Astrocyte (in vitro differentiated cells and primary cell): ENCODE data around the gene CMIP. TPM values are rescaled to one million over a fixed set of nuclear protein-coding genes. Genes with fewer than 3 reads are reported as not detected.
A peak's percentile ranks its signal among the peaks of the same experiment; 100 is the strongest.

Experiments used
- DNase-seq: peaks from one replicate; pipeline ENCODE4 v3.0.0-alpha.2; 2010; ENCODE audit warnings: low read depth
- FAIRE-seq: peaks from 2 replicates; lab custom pipeline; 2011; peaks lifted over from hg19 to GRCh38; lab: Jason Lieb, UNC
- H2AFZ ChIP-seq: 2 replicates; pipeline ENCODE4 v1.6.0; 2012; ENCODE audit warnings: low read depth, low read length, inconsistent platforms
- H3K27ac ChIP-seq: 2 replicates; pipeline ENCODE4 v1.5.1; 2011; ENCODE audit warnings: low read depth, low read length, inconsistent platforms
- H3K27me3 ChIP-seq: 2 replicates; pipeline ENCODE4 v1.6.0; 2011; ENCODE audit warnings: low read length, inconsistent platforms; ENCODE audit not compliant: insufficient read depth
- H3K36me3 ChIP-seq: 2 replicates; pipeline ENCODE4 v1.5.1; 2011; ENCODE audit warnings: low read length, inconsistent platforms; ENCODE audit not compliant: insufficient read depth
- H3K4me1 ChIP-seq: 2 replicates; pipeline ENCODE4 v1.5.1; 2011; ENCODE audit warnings: low read length, inconsistent platforms; ENCODE audit not compliant: insufficient read depth
- H3K4me2 ChIP-seq: 2 replicates; pipeline ENCODE4 v1.6.0; 2012; ENCODE audit warnings: low read length, inconsistent platforms
- H3K4me3 ChIP-seq: 2 replicates; pipeline ENCODE4 v1.5.1; 2011; ENCODE audit warnings: low read depth, mild to moderate bottlenecking, low read length, inconsistent platforms; ENCODE audit not compliant: insufficient read depth
- H3K79me2 ChIP-seq: 2 replicates; pipeline ENCODE4 v1.6.0; 2012; ENCODE audit warnings: mild to moderate bottlenecking, low read length, inconsistent platforms; ENCODE audit not compliant: insufficient read depth
- H3K9ac ChIP-seq: 2 replicates; pipeline ENCODE4 v1.6.0; 2012; ENCODE audit warnings: mild to moderate bottlenecking, low read length, inconsistent platforms
- H3K9me3 ChIP-seq: 2 replicates; pipeline ENCODE4 v1.5.1; 2012; ENCODE audit warnings: low read depth, mild to moderate bottlenecking, low read length, inconsistent platforms; ENCODE audit not compliant: insufficient read depth
- H4K20me1 ChIP-seq: 2 replicates; pipeline ENCODE4 v1.6.0; 2012; ENCODE audit warnings: low read length, inconsistent platforms; ENCODE audit not compliant: insufficient read depth
- H3K27ac Mint-ChIP-seq: one replicate; pipeline ENCODE4 v1.8.0; 2021; ENCODE audit warnings: mild to moderate bottlenecking, mixed read lengths; ENCODE audit not compliant: unreplicated experiment
- H3K27me3 Mint-ChIP-seq: one replicate; pipeline ENCODE4 v1.8.0; 2021; ENCODE audit warnings: low read depth, mixed read lengths; ENCODE audit not compliant: unreplicated experiment
- H3K36me3 Mint-ChIP-seq: one replicate; pipeline ENCODE4 v1.8.0; 2021; ENCODE audit warnings: low read depth, mixed read lengths; ENCODE audit not compliant: unreplicated experiment
- H3K4me1 Mint-ChIP-seq: one replicate; pipeline ENCODE4 v1.8.0; 2021; ENCODE audit warnings: low read depth, mixed read lengths; ENCODE audit not compliant: unreplicated experiment
- H3K4me3 Mint-ChIP-seq: one replicate; pipeline ENCODE4 v1.8.0; 2021; ENCODE audit warnings: mild to moderate bottlenecking, moderate library complexity, mixed read lengths; ENCODE audit not compliant: unreplicated experiment
- H3K9me3 Mint-ChIP-seq: one replicate; pipeline ENCODE4 v1.8.0; 2021; ENCODE audit warnings: mild to moderate bottlenecking, mixed read lengths; ENCODE audit not compliant: unreplicated experiment
- EZH2 ChIP-seq: IDR thresholded peaks from 2 replicates; pipeline ENCODE4 v1.6.1; 2012; ENCODE audit warnings: mild to moderate bottlenecking, low read length, inconsistent platforms; ENCODE audit not compliant: insufficient read depth
- total RNA-seq: library from RNA; stranded (reverse); gene quantifications from 2 replicates; pipeline ENCODE4 v1.2.1, GENCODE V29; 2021
- TF ChIP-seq, protein P1 (sequence below): IDR thresholded peaks from 2 replicates; pipeline ENCODE4 v1.5.1; 2011; ENCODE audit warnings: low read depth, mild to moderate bottlenecking, inconsistent platforms, low read length, moderate library complexity; ENCODE audit not compliant: insufficient read depth

Gene CMIP
- total RNA-seq, 1 donor from 2014 or later: 71.5 TPM

DNA sequence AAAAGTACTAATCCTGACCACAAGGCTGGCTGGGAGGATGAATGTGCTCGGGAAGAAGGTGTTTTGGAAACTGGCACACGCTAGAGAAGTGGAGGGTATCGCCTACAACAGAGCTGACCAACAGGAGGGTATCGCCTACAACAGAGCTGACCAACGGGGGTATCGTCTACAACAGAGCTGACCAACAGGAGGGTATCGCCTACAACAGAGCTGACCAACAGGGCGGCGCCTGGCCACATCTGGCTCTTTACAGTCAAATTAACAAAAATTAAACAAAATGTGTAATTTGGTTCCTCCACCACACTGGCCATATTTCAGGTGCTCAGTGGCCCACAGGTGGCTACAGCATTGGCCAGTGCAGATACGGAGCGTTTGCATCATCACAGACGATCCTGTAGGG is 153.5 kb downstream of the CMIP start:
- Histone ChIP-seq H3K79me2 (peaks cover 62% of the 10 kb centered on the region), H3K9ac (no peak overlapping the region), H3K4me1 (peaks cover 24% of the 10 kb centered on the region), H3K9me3 (no peaks in the 10 kb centered on the region), H2AFZ (no peak overlapping the region), H3K27ac (no peak overlapping the region), H3K36me3 (no peaks in the 10 kb centered on the region), H4K20me1 (peaks cover 72% of the 10 kb centered on the region), H3K4me3 (no peak overlapping the region), H3K4me2 (no peak overlapping the region), H3K27me3 (no peaks in the 10 kb centered on the region)
- no peak overlapping the region for H3K27ac Mint-ChIP-seq
- DNase-seq: no peak
- no peaks in the 10 kb centered on the region for H3K36me3 Mint-ChIP-seq
- no peak for FAIRE-seq
- no peak overlapping the region for H3K4me3 Mint-ChIP-seq
- H3K4me1 Mint-ChIP-seq: peaks cover 39% of the 10 kb centered on the region
- H3K9me3 Mint-ChIP-seq: no peaks in the 10 kb centered on the region
- TF ChIP-seq, protein P1, sequence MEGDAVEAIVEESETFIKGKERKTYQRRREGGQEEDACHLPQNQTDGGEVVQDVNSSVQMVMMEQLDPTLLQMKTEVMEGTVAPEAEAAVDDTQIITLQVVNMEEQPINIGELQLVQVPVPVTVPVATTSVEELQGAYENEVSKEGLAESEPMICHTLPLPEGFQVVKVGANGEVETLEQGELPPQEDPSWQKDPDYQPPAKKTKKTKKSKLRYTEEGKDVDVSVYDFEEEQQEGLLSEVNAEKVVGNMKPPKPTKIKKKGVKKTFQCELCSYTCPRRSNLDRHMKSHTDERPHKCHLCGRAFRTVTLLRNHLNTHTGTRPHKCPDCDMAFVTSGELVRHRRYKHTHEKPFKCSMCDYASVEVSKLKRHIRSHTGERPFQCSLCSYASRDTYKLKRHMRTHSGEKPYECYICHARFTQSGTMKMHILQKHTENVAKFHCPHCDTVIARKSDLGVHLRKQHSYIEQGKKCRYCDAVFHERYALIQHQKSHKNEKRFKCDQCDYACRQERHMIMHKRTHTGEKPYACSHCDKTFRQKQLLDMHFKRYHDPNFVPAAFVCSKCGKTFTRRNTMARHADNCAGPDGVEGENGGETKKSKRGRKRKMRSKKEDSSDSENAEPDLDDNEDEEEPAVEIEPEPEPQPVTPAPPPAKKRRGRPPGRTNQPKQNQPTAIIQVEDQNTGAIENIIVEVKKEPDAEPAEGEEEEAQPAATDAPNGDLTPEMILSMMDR: no peak
- no peak for TF ChIP-seq EZH2
- no peaks in the 10 kb centered on the region for H3K27me3 Mint-ChIP-seq

GRCh38 chr16:81599034-81599744 is 154.6 kb downstream of the CMIP start:
- Mint-ChIP-seq H3K9me3 (no peaks in the 10 kb centered on the region), H3K27me3 (no peaks in the 10 kb centered on the region), H3K27ac (peak overlapping the region; percentile 75), H3K36me3 (peaks cover 4% of the 10 kb centered on the region), H3K4me1 (peaks cover 42% of the 10 kb centered on the region), H3K4me3 (no peak overlapping the region)
- no peak for TF ChIP-seq EZH2
- TF ChIP-seq, protein P1: no peak
- H3K4me2 ChIP-seq: no peak overlapping the region
- no peak for DNase-seq
- H3K36me3 ChIP-seq: no peaks in the 10 kb centered on the region
- no peak overlapping the region for H3K27ac ChIP-seq
- peaks cover 62% of the 10 kb centered on the region for H3K79me2 ChIP-seq
- H3K4me3 ChIP-seq: no peak overlapping the region
- no peak overlapping the region for H2AFZ ChIP-seq
- peaks cover 24% of the 10 kb centered on the region for H3K4me1 ChIP-seq
- no peaks in the 10 kb centered on the region for H3K9me3 ChIP-seq
- H4K20me1 ChIP-seq: peaks cover 64% of the 10 kb centered on the region
- no peak for FAIRE-seq
- H3K9ac ChIP-seq: no peak overlapping the region
- H3K27me3 ChIP-seq: no peaks in the 10 kb centered on the region

GRCh38 chr16:81600275-81600674 is 155.7 kb downstream of the CMIP start:
- Histone ChIP-seq H3K27ac (peak overlapping the region; percentile 41), H3K9ac (peak overlapping the region; percentile 38), H3K4me3 (no peak overlapping the region), H4K20me1 (peaks cover 67% of the 10 kb centered on the region), H3K79me2 (peaks cover 60% of the 10 kb centered on the region), H3K9me3 (no peaks in the 10 kb centered on the region), H3K36me3 (no peaks in the 10 kb centered on the region), H3K4me1 (peaks cover 33% of the 10 kb centered on the region), H2AFZ (no peak overlapping the region), H3K4me2 (peak overlapping the region; percentile 53), H3K27me3 (no peaks in the 10 kb centered on the region)
- no peak for TF ChIP-seq EZH2
- TF ChIP-seq, protein P1: no peak
- H3K27ac Mint-ChIP-seq: peak overlapping the region; percentile 97
- peak overlapping the region; percentile 17 for H3K4me3 Mint-ChIP-seq
- H3K9me3 Mint-ChIP-seq: no peaks in the 10 kb centered on the region
- FAIRE-seq (peak; percentile 5), DNase-seq (peak; percentile 84)
- peaks cover 47% of the 10 kb centered on the region for H3K4me1 Mint-ChIP-seq
- peaks cover 4% of the 10 kb centered on the region for H3K36me3 Mint-ChIP-seq
- no peaks in the 10 kb centered on the region for H3K27me3 Mint-ChIP-seq
